Ascending aorta (tissue), 2 donors: ENCODE measurements around the gene HTRA2. TPM values are rescaled to one million over a fixed set of nuclear protein-coding genes. Genes with fewer than 3 reads are reported as not detected.
A peak's percentile ranks its signal among the peaks of the same experiment; 100 is the strongest.

Source experiments
- DNase-seq, 2 donors: peaks; one replicate each; pipeline ENCODE4 v3.0.0-alpha.2; 2019; ENCODE audit warnings: low spot score in 2 of 2
- H3K27ac ChIP-seq, 2 donors: fragments of 200-600 bp; sonication (generic); one replicate each; pipeline ENCODE4 v1.5.1; 2016 to 2017; ENCODE audit warnings: mild to moderate bottlenecking in 1 of 2
- H3K27me3 ChIP-seq: fragments of 200-600 bp; sonication (generic); one replicate; pipeline ENCODE4 v1.5.1; 2017
- H3K36me3 ChIP-seq, 2 donors: fragments of 200-600 bp; sonication (generic); one replicate each; pipeline ENCODE4 v1.5.1; 2016
- H3K4me1 ChIP-seq, 2 donors: fragments of 200-600 bp; sonication (generic); one replicate each; pipeline ENCODE4 v1.5.1; 2016 to 2017; ENCODE audit warnings: mild to moderate bottlenecking in 1 of 2
- H3K4me3 ChIP-seq, 2 donors: fragments of 200-600 bp; sonication (generic); one replicate each; pipeline ENCODE4 v1.5.1; 2016 to 2017; ENCODE audit warnings: mild to moderate bottlenecking in 1 of 2
- H3K9me3 ChIP-seq, 2 donors: fragments of 200-600 bp; sonication (generic); one replicate each; pipeline ENCODE4 v1.5.1; 2016
- CTCF ChIP-seq, 3 experiments: fragments of 200-600 bp in 2 of 3; fragments of 450-650 bp in 1 of 3; sonication (generic) in 2 of 3; IDR thresholded peaks; one replicate each; pipeline ENCODE4 v1.5.1; 2016 to 2019; ENCODE audit warnings: antibody characterized with exemption in 3 of 3, mild to moderate bottlenecking in 1 of 3, moderate library complexity in 1 of 3
- intact Hi-C: fragments of 100-400 bp; cut with DNase I; formaldehyde crosslinking; loops from one replicate; pipeline ENCODE4 v1.15.1; 2023
- total RNA-seq: library from RNA; depleted of rRNA; stranded (reverse); fragments of >200 nt; gene quantifications from one replicate; pipeline ENCODE4 v1.1.0, GENCODE V29; 2016

HTRA2 gene
- total RNA-seq, 1 donor from 2014 or later: 80.1 TPM

- peak overlapping the region; percentile 59 to 71 for H3K27ac ChIP-seq
- H3K4me3 ChIP-seq: peak overlapping the region; percentile 53 to 70
- H3K27me3 ChIP-seq: no peaks in the 10 kb centered on the region
- no peaks in the 10 kb centered on the region for H3K36me3 ChIP-seq
- TF ChIP-seq CTCF (IDR thresholded peaks at IDR 0.05): no peak
- intact Hi-C loops: loop anchor here (2.0 kb wide), 1 partner anchor 20 kb away; no protein-coding TSS in a partner anchor
- peaks cover 7 to 16% of the 10 kb centered on the region in 2 donors for H3K4me1 ChIP-seq
- DNase-seq: peak in 1 of 2 donors; percentile 78
- H3K9me3 ChIP-seq: no peaks in the 10 kb centered on the region
Measured at GRCh38 chr2:74548900-74549826, 19.4 kb downstream of the HTRA2 start.

GRCh38 chr2:74550231-74550630 lies 20.5 kb downstream of the HTRA2 start:
- Histone ChIP-seq H3K9me3 (no peaks in the 10 kb centered on the region), H3K27ac (no peak overlapping the region), H3K4me1 (peaks cover 7 to 19% of the 10 kb centered on the region in 2 donors), H3K27me3 (no peaks in the 10 kb centered on the region), H3K36me3 (no peaks in the 10 kb centered on the region), H3K4me3 (no peak overlapping the region)
- DNase-seq: no peak
- intact Hi-C loops: no loop called here
- TF ChIP-seq CTCF (IDR thresholded peaks at IDR 0.05): no peak

GRCh38 chr2:74551530-74551929 lies 21.8 kb downstream of the HTRA2 start:
- Histone ChIP-seq H3K36me3 (no peaks in the 10 kb centered on the region), H3K4me3 (no peak overlapping the region), H3K27me3 (no peaks in the 10 kb centered on the region), H3K27ac (no peak overlapping the region), H3K4me1 (peaks cover 7 to 20% of the 10 kb centered on the region in 2 donors), H3K9me3 (no peaks in the 10 kb centered on the region)
- no peak for TF ChIP-seq CTCF (IDR thresholded peaks at IDR 0.05)
- intact Hi-C loops: no loop called here
- no peak for DNase-seq

GRCh38 chr2:74551942-74552913 lies 22.5 kb downstream of the HTRA2 start:
- H3K4me1 ChIP-seq: peaks cover 7 to 20% of the 10 kb centered on the region in 2 donors
- H3K27ac ChIP-seq: peak overlapping the region in 1 of 2 donors; percentile 90
- peak overlapping the region in 1 of 2 donors; percentile 75 for H3K4me3 ChIP-seq
- TF ChIP-seq CTCF (IDR thresholded peaks at IDR 0.05): no peak
- no peaks in the 10 kb centered on the region for H3K27me3 ChIP-seq
- H3K9me3 ChIP-seq: no peaks in the 10 kb centered on the region
- DNase-seq: no peak
- H3K36me3 ChIP-seq: no peaks in the 10 kb centered on the region
- intact Hi-C loops: no loop called here
